Duodenal mucosa (tissue), 2 donors: Measurements from ENCODE around the gene CCNY.

ENCODE experiments used
- H3K27ac ChIP-seq: one replicate; pipeline ENCODE4 v1.7.0; 2013; ENCODE audit warnings: low read depth, low read length
- H3K27me3 ChIP-seq, 2 donors: one replicate each; pipeline ENCODE4 v1.7.0; 2013; ENCODE audit warnings: low read length in 2 of 2, control low read depth in 1 of 2; ENCODE audit not compliant: insufficient read depth in 2 of 2, control insufficient read depth in 1 of 2
- H3K36me3 ChIP-seq, 2 donors: one replicate each; pipeline ENCODE4 v1.7.0; 2013; ENCODE audit warnings: low read length in 2 of 2, control low read depth in 1 of 2; ENCODE audit not compliant: insufficient read depth in 2 of 2, control insufficient read depth in 1 of 2
- H3K4me1 ChIP-seq, 2 donors: one replicate each; pipeline ENCODE4 v1.7.0; 2013; ENCODE audit warnings: low read length in 2 of 2, control low read depth in 1 of 2; ENCODE audit not compliant: insufficient read depth in 2 of 2, control insufficient read depth in 1 of 2
- H3K4me3 ChIP-seq, 2 donors: one replicate each; pipeline ENCODE4 v1.7.0; 2013; ENCODE audit warnings: low read length in 2 of 2, low read depth in 1 of 2
- H3K9ac ChIP-seq, 2 donors: one replicate each; pipeline ENCODE4 v1.7.0; 2013; ENCODE audit warnings: low read length in 2 of 2, low read depth in 1 of 2
- H3K9me3 ChIP-seq, 2 donors: one replicate each; pipeline ENCODE4 v1.7.0; 2013; ENCODE audit warnings: low read length in 2 of 2, control low read depth in 1 of 2; ENCODE audit not compliant: control insufficient read depth in 1 of 2

Gene CCNY

DNA sequence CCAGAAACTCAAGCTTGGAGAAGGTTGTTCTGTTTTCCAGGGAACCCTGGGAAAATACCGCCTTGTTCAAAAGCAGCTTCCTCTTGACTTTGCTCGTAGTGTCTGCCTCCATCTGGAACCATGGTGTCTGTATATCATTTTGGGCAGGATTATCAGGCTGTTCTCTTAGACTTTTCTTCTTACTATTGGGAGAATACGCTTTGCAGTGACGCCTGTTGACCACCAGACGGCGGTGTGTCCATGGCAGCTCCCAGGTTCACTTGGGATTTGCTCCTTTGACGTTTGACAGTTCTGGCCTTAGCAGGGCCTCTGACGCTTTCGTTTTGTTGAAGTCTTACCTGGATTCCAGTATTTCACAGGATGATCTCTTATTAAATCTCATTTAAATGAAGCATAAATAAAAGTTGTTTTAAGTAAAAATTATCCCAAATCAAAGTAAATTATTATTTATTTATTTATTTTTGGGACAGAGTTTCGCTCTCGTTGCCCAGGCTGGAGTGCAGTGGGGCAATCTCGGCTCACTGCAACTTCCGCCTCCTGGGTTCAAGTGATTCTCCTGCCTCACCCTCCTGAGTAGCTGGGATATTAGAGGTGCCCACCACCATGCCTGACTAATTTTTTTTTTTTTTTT, 227.1 kb downstream of the CCNY start:
- Histone ChIP-seq H3K27ac (no peak overlapping the region), H3K9ac (no peak overlapping the region), H3K4me3 (no peak overlapping the region), H3K36me3 (peaks cover 30 to 44% of the 10 kb centered on the region in 2 donors), H3K9me3 (no peaks in the 10 kb centered on the region), H3K27me3 (no peaks in the 10 kb centered on the region), H3K4me1 (no peaks in the 10 kb centered on the region)

DNA sequence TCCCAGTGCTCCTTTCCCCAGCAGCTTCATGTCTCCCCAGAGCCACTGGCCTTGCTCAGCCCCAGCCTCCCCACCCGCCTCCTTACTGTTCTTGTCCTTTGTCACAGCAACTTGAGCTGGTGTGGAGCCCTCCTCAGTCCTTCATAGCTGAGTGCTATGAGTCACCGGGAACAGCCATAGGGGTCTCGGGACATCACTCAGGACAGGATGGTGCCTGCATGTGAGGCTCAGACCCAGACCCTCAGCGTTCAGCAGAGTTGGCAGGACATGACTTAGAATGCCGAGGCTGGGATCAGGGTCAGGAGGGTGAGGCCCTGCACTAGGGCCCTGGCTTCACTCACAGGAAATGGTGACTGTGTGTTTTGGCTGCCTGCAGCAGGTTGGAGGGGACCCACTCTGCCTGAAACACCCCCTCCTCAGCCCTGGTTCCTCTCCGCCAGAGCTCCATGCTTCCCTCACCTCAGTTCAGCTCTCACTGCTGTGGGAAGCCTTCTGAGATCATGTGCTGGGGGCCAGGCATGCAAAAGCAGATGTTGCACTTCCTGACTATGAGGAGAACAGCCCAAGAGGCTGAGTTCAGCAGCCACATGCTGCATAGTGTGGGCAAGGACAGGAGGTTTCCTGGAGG, 228.1 kb downstream of the CCNY start:
- no peaks in the 10 kb centered on the region for H3K27me3 ChIP-seq
- H3K4me3 ChIP-seq, result no peak overlapping the region
- peak overlapping the region; percentile 24 for H3K27ac ChIP-seq
- H3K9ac ChIP-seq, result no peak overlapping the region
- H3K9me3 ChIP-seq, result no peaks in the 10 kb centered on the region
- no peaks in the 10 kb centered on the region for H3K4me1 ChIP-seq
- H3K36me3 ChIP-seq, result peaks cover 39 to 48% of the 10 kb centered on the region in 2 donors

DNA sequence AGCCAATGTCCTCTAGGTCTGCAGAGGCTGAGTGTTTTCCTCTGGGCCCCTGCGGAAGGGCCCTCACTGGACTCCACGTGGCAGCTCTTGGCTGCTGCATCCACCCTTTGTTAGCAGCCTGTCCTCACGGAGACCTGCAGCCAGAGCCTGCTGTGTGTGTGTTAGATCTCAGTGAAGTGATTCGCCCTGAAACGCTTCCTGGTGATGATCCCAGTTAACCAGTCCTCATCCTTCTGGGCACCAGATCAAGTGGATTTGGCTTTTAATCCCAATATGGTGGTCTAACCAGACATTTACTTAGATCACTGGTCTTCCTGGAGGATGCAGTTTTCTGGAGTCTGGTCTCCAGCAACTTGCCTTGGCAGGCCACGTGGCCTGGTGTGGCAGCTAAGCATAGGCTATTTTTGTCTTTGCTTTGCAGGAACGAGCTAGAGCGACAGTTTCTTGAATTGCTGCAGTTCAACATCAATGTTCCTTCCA, 229.3 kb downstream of the CCNY start:
- H3K4me1 ChIP-seq, result no peaks in the 10 kb centered on the region
- H3K9ac ChIP-seq, result no peak overlapping the region
- H3K27me3 ChIP-seq, result no peaks in the 10 kb centered on the region
- no peaks in the 10 kb centered on the region for H3K9me3 ChIP-seq
- H3K36me3 ChIP-seq, result peaks cover 36 to 45% of the 10 kb centered on the region in 2 donors
- no peak overlapping the region for H3K27ac ChIP-seq
- no peak overlapping the region for H3K4me3 ChIP-seq

DNA sequence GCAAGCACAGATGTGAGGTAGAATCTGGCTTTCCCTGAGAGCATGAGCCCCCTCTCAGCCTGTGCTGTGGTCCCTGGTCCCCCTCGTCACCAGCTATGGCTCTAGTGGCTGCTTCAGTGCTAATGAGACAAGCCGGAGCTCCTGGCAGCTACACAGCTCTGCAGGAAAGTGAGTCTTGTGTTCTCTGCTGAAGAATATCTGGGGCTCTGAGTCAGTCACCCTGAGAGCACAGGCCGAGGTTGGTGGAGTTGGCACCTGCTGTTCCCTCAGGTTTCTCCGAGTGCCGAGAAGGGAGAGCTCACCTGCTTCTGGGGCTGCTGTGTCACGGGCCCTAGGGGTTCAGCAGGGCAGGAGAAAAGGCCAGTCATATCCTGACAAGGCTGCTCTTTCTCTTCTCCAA, 231.6 kb downstream of the CCNY start:
- Histone ChIP-seq H3K9ac (no peak overlapping the region), H3K4me3 (no peak overlapping the region), H3K4me1 (no peaks in the 10 kb centered on the region), H3K9me3 (no peaks in the 10 kb centered on the region), H3K36me3 (peaks cover 36 to 41% of the 10 kb centered on the region in 2 donors), H3K27me3 (no peaks in the 10 kb centered on the region), H3K27ac (no peak overlapping the region)

DNA sequence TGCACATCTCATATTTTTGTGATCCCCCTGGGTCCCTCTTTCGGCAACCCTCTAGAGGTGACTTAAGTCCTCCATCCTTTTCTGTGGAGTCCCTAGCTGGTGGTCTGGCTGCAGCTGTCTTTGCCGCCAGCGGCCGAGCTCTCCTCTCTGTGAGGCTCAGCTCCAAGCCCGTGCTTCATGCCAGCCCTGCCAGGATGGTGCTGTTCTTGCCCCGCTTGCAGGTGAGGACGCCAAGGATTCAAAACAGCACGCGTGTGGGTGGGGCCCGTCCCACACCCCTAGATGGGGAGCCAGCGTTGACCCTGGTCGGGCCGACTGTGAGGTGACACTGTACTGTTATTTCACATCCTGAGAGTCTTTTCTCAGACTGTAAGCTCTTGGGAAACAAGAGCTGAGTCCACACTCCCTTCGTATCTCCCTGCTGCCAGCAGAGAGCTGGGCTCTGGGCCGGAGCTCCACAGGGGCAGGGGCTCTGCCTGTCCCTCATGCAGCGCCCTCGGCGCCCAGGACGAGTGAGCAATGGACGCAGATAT, 232.2 kb downstream of the CCNY start:
- Histone ChIP-seq H3K4me1 (no peaks in the 10 kb centered on the region), H3K4me3 (no peak overlapping the region), H3K27me3 (no peaks in the 10 kb centered on the region), H3K36me3 (peaks cover 36 to 42% of the 10 kb centered on the region in 2 donors), H3K9ac (no peak overlapping the region), H3K9me3 (no peaks in the 10 kb centered on the region), H3K27ac (no peak overlapping the region)

DNA sequence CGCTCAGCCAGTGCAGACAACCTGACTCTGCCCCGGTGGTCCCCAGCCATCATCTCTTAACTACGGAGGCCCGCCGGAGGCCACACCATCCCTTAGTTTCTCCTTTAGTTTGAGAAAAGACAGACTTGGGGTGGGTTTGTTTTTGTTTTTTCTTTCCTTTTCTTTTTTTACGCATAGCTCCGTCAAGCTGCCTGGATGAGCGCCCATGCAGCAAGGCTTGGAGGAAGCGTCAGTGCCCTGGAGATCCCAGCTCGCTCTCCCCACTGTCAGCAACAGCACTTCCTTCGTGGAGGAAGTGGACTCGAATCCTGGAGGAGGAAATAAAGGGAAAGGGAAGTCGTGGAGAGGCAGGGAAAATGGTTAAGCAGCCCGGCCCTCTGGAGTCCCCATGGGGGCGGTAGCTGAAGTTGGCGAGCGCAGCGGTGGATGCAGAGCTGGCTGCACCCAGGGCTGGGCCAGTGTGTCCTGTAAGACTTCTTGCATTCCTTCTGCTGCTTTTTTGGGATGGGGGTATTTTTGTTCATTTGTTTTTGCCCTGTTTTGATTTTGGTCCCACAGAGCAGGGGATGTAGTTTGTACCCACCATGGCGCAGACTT, 232.9 kb downstream of the CCNY start:
- Histone ChIP-seq H3K27me3 (no peaks in the 10 kb centered on the region), H3K9ac (no peak overlapping the region), H3K27ac (no peak overlapping the region), H3K36me3 (peaks cover 34 to 43% of the 10 kb centered on the region in 2 donors), H3K9me3 (no peaks in the 10 kb centered on the region), H3K4me3 (no peak overlapping the region), H3K4me1 (no peaks in the 10 kb centered on the region)

DNA sequence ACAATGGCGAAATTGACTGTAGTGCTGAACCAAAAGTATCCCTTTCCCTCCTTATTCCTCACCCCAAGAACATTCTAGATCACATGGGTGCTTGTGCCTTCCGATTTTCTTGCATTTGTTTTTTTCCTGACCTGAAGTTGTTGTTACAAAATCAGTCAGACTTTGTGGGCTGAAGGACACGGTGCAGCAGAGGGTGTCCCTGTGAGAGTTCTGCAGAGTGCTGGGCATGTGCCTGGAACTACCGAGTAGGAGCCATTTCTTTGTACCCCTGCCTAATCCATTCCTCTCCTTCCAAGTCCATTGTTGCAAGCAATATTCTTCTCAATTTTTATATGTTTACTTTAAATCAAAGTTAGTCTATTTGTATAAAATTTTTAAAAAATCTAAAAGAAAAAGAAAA, 233.5 kb downstream of the CCNY start:
- Histone ChIP-seq H3K9ac (no peak overlapping the region), H3K27ac (no peak overlapping the region), H3K27me3 (no peaks in the 10 kb centered on the region), H3K36me3 (peaks cover 31 to 42% of the 10 kb centered on the region in 2 donors), H3K9me3 (no peaks in the 10 kb centered on the region), H3K4me1 (no peaks in the 10 kb centered on the region), H3K4me3 (no peak overlapping the region)

DNA sequence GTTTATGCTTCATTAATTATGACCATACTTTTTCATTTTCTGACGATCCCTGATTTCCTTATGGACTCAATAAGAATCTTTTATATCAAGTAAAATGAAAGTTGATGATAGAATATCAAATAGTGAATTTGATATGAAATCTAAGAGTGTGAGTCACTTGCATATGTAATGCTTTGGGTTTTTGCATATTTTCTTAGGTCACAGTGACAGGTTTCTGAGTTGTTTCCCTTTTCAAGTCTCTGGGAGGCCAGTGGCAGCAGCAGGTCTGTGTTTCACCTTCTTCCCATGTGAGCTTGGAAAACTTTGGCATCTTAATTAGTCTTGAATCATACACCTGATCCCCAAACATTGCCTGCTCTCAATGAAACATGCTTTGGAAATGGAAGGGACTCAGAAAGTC, 234.1 kb downstream of the CCNY start:
- Histone ChIP-seq H3K9ac (no peak overlapping the region), H3K27ac (no peak overlapping the region), H3K27me3 (no peaks in the 10 kb centered on the region), H3K4me3 (no peak overlapping the region), H3K36me3 (peaks cover 35 to 44% of the 10 kb centered on the region in 2 donors), H3K9me3 (no peaks in the 10 kb centered on the region), H3K4me1 (no peaks in the 10 kb centered on the region)

DNA sequence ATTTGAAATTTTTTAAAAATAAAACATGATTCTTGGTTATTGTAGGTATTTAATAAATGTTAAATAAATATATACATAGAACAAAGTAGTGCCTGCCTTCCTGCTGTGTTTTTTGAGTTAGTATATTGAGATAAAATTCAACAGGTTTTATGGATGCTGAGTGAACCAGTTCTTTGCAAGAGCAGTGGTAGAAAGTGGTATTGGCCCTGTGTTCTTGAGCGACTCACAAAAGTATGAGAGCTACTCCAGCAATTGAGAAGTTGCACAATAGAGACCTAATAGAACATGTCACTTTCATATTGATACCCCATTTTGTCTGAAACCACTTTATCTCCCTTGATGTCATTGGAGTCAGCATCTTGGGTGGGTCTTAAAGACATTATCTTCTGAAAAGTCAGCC, 236.3 kb downstream of the CCNY start:
- H3K36me3 ChIP-seq, result peaks cover 24 to 37% of the 10 kb centered on the region in 2 donors
- no peaks in the 10 kb centered on the region for H3K9me3 ChIP-seq
- H3K9ac ChIP-seq, result no peak overlapping the region
- H3K27me3 ChIP-seq, result no peaks in the 10 kb centered on the region
- no peaks in the 10 kb centered on the region for H3K4me1 ChIP-seq
- H3K4me3 ChIP-seq, result no peak overlapping the region
- H3K27ac ChIP-seq, result no peak overlapping the region

DNA sequence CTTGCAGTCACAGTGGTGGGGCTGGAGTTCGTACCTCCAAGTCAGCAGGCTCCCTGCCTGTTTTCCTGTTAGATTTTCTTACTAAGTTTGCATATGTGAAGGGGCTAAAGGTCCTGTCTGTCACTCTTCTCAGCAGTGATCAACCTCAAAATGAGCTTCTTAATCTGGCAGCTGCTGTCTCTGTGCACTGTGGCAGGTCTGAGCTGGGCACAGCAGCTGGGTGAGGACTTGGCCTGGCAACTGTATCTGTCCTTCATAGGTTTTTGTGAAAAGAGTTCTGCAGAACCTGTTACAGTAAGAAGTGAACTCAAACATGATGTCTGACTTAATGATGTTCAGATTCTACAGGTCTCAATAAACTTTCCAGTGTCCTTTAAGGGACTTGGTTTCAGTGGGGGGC, 237.5 kb downstream of the CCNY start:
- Histone ChIP-seq H3K27ac (no peak overlapping the region), H3K4me1 (no peaks in the 10 kb centered on the region), H3K9ac (no peak overlapping the region), H3K27me3 (no peaks in the 10 kb centered on the region), H3K4me3 (no peak overlapping the region), H3K36me3 (peaks cover 13 to 26% of the 10 kb centered on the region in 2 donors), H3K9me3 (no peaks in the 10 kb centered on the region)
